Lower lobe of right lung (tissue), 2 donors: ENCODE results near the gene KBTBD12. TPM values are rescaled to one million over a fixed set of nuclear protein-coding genes. Genes with fewer than 3 reads are reported as not detected.

ENCODE experiments used
- ATAC-seq, 2 donors: fragments of 200-7000 bp; cut with Tn5 transposase; one replicate each; pipeline ENCODE4 v1.9.1; 2020 to 2022; ENCODE audit warnings: mild to moderate bottlenecking in 2 of 2, moderate library complexity in 2 of 2
- DNase-seq: peaks from one replicate; pipeline ENCODE4 v3.0.0-alpha.2; 2020
- H3K27ac ChIP-seq: fragments of 200-600 bp; one replicate; pipeline ENCODE4 v1.8.0; 2022
- H3K27me3 ChIP-seq: fragments of 200-600 bp; one replicate; pipeline ENCODE4 v1.8.0; 2022; ENCODE audit warnings: low read depth
- H3K36me3 ChIP-seq: fragments of 200-600 bp; one replicate; pipeline ENCODE4 v1.8.0; 2022; ENCODE audit warnings: mild to moderate bottlenecking
- H3K4me1 ChIP-seq: fragments of 200-600 bp; one replicate; pipeline ENCODE4 v1.8.0; 2022
- H3K4me3 ChIP-seq: fragments of 200-600 bp; one replicate; pipeline ENCODE4 v1.8.0; 2022; ENCODE audit warnings: mild to moderate bottlenecking
- H3K9me3 ChIP-seq: fragments of 200-600 bp; one replicate; pipeline ENCODE4 v1.8.0; 2022
- CTCF ChIP-seq: fragments of 200-600 bp; IDR thresholded peaks from one replicate; pipeline ENCODE4 v1.8.0; 2022; ENCODE audit warnings: antibody characterized with exemption, mild to moderate bottlenecking
- intact Hi-C: fragments of 100-400 bp; cut with DNase I; formaldehyde crosslinking; loops from one replicate; pipeline ENCODE4 v1.11.0; 2022
- total RNA-seq: library from RNA; stranded (reverse); fragmentation: NEBNext Ultra II Directional; extraction: Animal tissue kit (Norgen Biotek cat#: 25700); gene quantifications from one replicate; pipeline ENCODE4 v1.2.1, GENCODE V29; 2021
- donor health status: DM: no; HTN: yes; CAD: no; lungs with severe emphysema.

The KBTBD12 gene
- total RNA-seq, 1 donor from 2014 or later: 0.95 TPM

GRCh38 chr3:127998596-127998995 lies 83.6 kb downstream of the KBTBD12 start:
- H3K27me3 ChIP-seq: peaks cover 2% of the 10 kb centered on the region
- ATAC-seq (no peak), DNase-seq (no peak)
- H3K27ac ChIP-seq: no peak overlapping the region
- no peaks in the 10 kb centered on the region for H3K4me1 ChIP-seq
- no peak overlapping the region for H3K4me3 ChIP-seq
- intact Hi-C loops: no loop called here
- TF ChIP-seq CTCF: no peak
- no peaks in the 10 kb centered on the region for H3K9me3 ChIP-seq
- H3K36me3 ChIP-seq: no peaks in the 10 kb centered on the region

- intact Hi-C loops: no loop called here
- H3K36me3 ChIP-seq: no peaks in the 10 kb centered on the region
- DNase-seq (no peak), ATAC-seq (no peak)
- TF ChIP-seq CTCF: no peak
- no peak overlapping the region for H3K27ac ChIP-seq
- no peak overlapping the region for H3K4me3 ChIP-seq
- H3K4me1 ChIP-seq: no peaks in the 10 kb centered on the region
- no peaks in the 10 kb centered on the region for H3K9me3 ChIP-seq
- H3K27me3 ChIP-seq: peaks cover 4% of the 10 kb centered on the region
Measured at GRCh38 chr3:127999509-128000106, 84.6 kb downstream of the KBTBD12 start.

GRCh38 chr3:128001576-128001975 lies 86.5 kb downstream of the KBTBD12 start:
- TF ChIP-seq CTCF: no peak
- ATAC-seq (no peak), DNase-seq (no peak)
- intact Hi-C loops: no loop called here
- no peak overlapping the region for H3K4me3 ChIP-seq
- H3K27ac ChIP-seq: no peak overlapping the region
- H3K9me3 ChIP-seq: no peaks in the 10 kb centered on the region
- no peaks in the 10 kb centered on the region for H3K36me3 ChIP-seq
- peaks cover 11% of the 10 kb centered on the region for H3K27me3 ChIP-seq
- no peaks in the 10 kb centered on the region for H3K4me1 ChIP-seq

GRCh38 chr3:128004661-128005060 lies 89.6 kb downstream of the KBTBD12 start:
- no peak for TF ChIP-seq CTCF
- H3K27ac ChIP-seq: no peak overlapping the region
- no peaks in the 10 kb centered on the region for H3K4me1 ChIP-seq
- H3K4me3 ChIP-seq: no peak overlapping the region
- DNase-seq: no peak
- intact Hi-C loops: no loop called here
- peaks cover 11% of the 10 kb centered on the region for H3K27me3 ChIP-seq
- no peak for ATAC-seq
- no peaks in the 10 kb centered on the region for H3K9me3 ChIP-seq
- H3K36me3 ChIP-seq: no peaks in the 10 kb centered on the region

GRCh38 chr3:128006061-128007032 lies 91.3 kb downstream of the KBTBD12 start:
- Histone ChIP-seq H3K4me3 (no peak overlapping the region), H3K27me3 (peaks cover 11% of the 10 kb centered on the region), H3K4me1 (no peaks in the 10 kb centered on the region), H3K9me3 (no peaks in the 10 kb centered on the region), H3K27ac (no peak overlapping the region), H3K36me3 (no peaks in the 10 kb centered on the region)
- no peak for TF ChIP-seq CTCF
- no peak for ATAC-seq
- intact Hi-C loops: no loop called here
- DNase-seq: no peak
